ENCODE results near the gene PPP1R14B.

The PPP1R14B gene

GRCh38 chr11:64263021-64263946, 16.5 kb upstream of the PPP1R14B start:
- peak; percentile 60 for DNase-seq (ENCODE audit: low read depth)
- H3K4me3 ChIP-seq (replicated peaks; ENCODE audit: low read depth, low read length): no peak overlapping the region
- TF ChIP-seq CTCF (IDR thresholded peaks at IDR 0.05; ENCODE audit: low read length, missing control alignments): no peak

DNA sequence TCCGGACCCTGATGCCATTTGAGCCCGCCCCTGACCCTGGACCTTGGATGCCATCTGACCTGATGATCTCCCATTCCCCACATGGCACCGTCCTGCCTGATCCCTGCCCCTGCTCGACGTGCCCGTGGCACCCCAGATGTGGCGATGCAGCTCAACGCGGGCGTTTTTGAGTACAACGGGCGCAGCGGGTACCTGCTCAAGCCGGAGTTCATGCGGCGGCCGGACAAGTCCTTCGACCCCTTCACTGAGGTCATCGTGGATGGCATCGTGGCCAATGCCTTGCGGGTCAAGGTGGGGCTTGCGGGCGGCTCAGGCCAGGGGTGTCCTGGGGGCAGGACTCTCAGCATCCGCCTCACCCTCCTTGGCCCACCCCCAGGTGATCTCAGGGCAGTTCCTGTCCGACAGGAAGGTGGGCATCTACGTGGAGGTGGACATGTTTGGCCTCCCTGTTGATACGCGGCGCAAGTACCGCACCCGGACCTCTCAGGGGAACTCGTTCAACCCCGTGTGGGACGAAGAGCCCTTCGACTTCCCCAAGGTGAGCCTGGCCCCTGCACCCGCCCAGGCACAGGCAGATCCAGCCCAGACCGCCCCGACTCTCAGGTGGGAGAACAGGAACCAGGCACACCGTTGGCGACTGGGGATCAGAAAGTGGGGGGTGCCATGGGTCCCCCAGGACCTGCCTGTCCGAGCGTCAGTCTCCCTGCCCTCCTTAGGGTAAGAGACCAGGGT, 15.7 kb upstream of the PPP1R14B start:
- TF ChIP-seq CTCF (IDR thresholded peaks at IDR 0.05; ENCODE audit: low read length, missing control alignments): no peak
- DNase-seq (ENCODE audit: low read depth): no peak
- no peak overlapping the region for H3K4me3 ChIP-seq (replicated peaks; ENCODE audit: low read depth, low read length)

- TF ChIP-seq CTCF (IDR thresholded peaks at IDR 0.05; ENCODE audit: low read length, missing control alignments): no peak
- no peak for DNase-seq (ENCODE audit: low read depth)
- H3K4me3 ChIP-seq (replicated peaks; ENCODE audit: low read depth, low read length): no peak overlapping the region
Observed at GRCh38 chr11:64261556-64262080, 14.9 kb upstream of the PPP1R14B start.

- no peak for DNase-seq (ENCODE audit: low read depth)
- no peak for TF ChIP-seq CTCF (IDR thresholded peaks at IDR 0.05; ENCODE audit: low read length, missing control alignments)
- no peak overlapping the region for H3K4me3 ChIP-seq (replicated peaks; ENCODE audit: low read depth, low read length)
Observed at GRCh38 chr11:64260147-64260708, 13.5 kb upstream of the PPP1R14B start.

DNA sequence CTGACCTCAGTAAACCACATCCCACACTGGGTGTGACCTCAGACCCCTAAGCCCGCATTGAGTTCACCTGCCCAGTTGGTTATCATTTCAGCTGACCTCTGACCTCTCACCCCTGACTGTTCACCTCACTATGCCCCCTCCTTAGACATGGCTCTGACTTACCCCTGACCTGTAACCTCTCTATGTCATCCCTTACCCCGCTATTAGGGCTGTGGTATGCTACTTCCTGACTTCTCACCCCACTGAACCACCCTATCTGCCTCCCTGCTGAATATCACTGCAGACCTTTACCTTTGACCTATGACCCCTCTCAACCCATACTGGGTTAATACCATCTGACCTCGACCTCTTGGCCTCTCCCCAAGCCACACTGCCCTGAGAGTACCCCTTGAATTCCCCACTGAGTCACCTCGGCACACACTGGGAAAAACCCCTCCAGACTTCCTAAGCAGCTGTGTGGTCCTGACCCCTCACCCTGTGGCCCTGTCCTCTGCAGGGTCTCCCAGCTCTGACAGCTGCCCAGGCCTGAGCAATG, 12.9 kb upstream of the PPP1R14B start:
- H3K4me3 ChIP-seq (replicated peaks; ENCODE audit: low read depth, low read length): no peak overlapping the region
- no peak for TF ChIP-seq CTCF (IDR thresholded peaks at IDR 0.05; ENCODE audit: low read length, missing control alignments)
- DNase-seq (ENCODE audit: low read depth): no peak

DNA sequence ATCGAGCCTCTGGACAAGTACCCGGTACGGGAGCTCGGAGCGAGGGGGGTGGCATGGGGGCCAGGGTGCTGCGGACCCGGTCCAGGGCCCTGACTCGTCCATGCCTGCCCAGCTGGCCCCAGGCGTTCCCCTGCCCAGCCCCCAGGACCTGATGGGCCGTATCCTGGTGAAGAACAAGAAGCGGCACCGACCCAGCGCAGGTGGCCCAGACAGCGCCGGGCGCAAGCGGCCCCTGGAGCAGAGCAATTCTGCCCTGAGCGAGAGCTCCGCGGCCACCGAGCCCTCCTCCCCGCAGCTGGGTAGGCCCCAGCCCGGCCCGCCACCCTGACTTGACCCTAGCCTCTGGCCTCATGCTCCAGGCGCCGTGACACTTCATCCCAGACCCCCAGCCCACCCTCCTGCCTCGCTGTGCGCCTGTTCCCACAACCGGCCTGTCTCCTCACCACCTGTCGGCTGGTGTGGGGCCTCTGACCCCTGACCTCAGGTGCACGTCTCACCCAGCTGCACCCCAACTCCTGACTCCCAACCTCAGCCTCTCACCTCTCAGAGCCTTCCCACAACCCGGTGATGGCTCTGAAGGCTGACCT, 12.3 kb upstream of the PPP1R14B start:
- H3K4me3 ChIP-seq (replicated peaks; ENCODE audit: low read depth, low read length): no peak overlapping the region
- no peak for TF ChIP-seq CTCF (IDR thresholded peaks at IDR 0.05; ENCODE audit: low read length, missing control alignments)
- DNase-seq (ENCODE audit: low read depth): no peak
